Stimulated activated CD8-positive, alpha-beta memory T cell treated with anti-CD3 and anti-CD28 coated beads, Interleukin-4, amount 100 ng/mL, for 1 hour (primary cell): ENCODE data around the gene ITPK1.
"Not testable (repeated sequence)": the region's sequence is repeated elsewhere in the genome, so short reads cannot be mapped to it uniquely, and the experiment has no call there.

ENCODE experiments used
- DNase-seq, 2 donors: peaks; one replicate each; pipeline ENCODE4 v3.0.0-alpha.2; 2020; ENCODE audit warnings: low read depth in 2 of 2, low spot score in 1 of 2

The ITPK1 gene

DNA sequence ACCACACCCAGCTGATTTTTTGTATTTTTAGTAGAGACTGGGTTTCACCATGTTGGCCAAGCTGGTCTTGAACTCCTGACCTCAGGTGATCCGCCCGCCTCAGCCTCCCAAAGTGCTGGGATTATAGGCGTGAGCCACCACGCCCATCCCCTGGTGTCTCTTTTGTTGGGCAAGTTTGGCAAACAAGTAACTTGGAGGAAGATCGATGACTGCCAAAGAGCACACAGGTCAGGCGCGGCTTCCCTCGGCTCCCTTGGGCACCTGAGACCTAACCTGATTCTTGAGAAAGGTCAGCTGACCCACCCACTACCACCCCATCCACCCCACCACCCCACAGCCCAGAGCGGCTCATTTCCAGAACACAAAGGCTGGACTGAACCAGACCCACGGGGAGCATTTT, 9.9 kb downstream of the ITPK1 start:
- not testable (repeated sequence) for DNase-seq

- DNase-seq: no peak
Observed at GRCh38 chr14:93105362-93105761, 10.4 kb downstream of the ITPK1 start.

DNA sequence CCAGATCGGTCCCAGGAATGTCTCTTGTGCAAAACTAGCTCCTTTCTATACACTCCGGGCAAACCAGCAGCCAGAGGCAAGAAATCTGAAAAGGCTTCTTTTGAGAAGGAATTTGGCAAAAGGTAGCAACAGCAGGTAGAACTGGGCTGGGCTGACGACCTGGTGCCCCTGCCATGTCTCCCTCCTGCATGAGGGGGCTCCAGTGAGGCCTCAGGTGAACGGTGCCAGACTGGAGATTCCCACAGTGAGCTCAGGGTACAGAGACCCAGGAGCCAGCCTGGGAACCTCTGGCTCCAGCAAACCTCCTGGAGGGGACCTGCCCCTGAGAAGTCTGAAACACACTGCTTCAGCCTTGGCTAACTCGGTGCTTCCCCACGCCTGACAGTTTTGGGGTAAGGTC, 10.8 kb downstream of the ITPK1 start:
- DNase-seq: no peak

- peak; percentile 30 to 42 for DNase-seq
Observed at GRCh38 chr14:93103392-93104080, 12.2 kb downstream of the ITPK1 start.

- DNase-seq: no peak
Observed at GRCh38 chr14:93102141-93102540, 13.6 kb downstream of the ITPK1 start.

- no peak for DNase-seq
Observed at GRCh38 chr14:93101181-93101580, 14.5 kb downstream of the ITPK1 start.

- no peak for DNase-seq
Observed at GRCh38 chr14:93100570-93100969, 15.2 kb downstream of the ITPK1 start.

DNA sequence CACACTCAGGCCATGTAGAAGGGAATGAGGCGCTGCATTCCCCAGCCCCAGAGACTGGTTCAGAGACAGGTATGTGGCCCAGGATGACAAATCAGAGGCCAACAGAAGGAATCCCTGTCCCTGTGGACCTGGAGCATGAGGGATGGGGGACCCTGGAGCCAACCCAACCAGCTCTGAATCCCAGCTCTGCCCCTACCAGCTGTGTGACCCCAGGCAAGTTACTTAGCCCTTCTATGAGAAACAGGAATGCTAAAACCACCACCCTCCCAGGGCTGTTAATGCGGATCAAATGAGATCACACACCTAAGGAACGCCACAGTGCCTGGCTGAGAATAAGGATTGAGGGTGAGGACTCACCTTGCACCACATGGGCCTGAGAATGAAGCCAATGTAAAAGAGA, 15.6 kb downstream of the ITPK1 start:
- no peak for DNase-seq

- no peak for DNase-seq
Observed at GRCh38 chr14:93099643-93100042, 16.1 kb downstream of the ITPK1 start.

- DNase-seq: no peak
Observed at GRCh38 chr14:93099196-93099595, 16.5 kb downstream of the ITPK1 start.

DNA sequence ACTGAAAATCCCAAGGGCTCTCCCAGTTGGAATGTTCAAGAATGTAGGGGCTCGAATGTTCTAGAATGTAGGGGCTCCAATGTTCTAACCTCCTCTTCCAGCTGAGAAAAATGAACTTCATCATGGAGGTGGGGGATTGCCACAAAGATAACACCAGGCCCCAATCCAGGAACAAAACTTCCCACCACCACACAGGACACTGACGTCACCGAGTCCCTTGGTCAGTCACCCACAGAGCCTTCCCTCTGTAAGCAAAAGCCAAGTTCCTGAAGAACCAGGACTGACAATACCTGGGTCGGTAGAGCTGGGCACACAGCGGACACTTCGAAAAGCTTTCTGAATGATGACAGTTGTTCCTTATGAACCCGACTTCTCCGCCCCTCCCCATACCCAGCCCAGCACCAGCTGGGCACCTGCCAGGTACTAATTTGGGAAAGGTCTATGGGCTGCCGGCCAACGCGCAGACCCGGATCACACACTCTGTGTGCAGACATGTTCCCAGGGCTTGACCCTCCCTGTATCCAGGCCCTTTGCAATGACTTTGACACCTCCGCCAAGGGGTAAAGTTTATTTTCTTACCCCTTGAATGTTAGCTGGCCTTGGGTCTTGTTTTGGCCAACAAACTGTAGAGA, 18.9 kb downstream of the ITPK1 start:
- no peak for DNase-seq

DNA sequence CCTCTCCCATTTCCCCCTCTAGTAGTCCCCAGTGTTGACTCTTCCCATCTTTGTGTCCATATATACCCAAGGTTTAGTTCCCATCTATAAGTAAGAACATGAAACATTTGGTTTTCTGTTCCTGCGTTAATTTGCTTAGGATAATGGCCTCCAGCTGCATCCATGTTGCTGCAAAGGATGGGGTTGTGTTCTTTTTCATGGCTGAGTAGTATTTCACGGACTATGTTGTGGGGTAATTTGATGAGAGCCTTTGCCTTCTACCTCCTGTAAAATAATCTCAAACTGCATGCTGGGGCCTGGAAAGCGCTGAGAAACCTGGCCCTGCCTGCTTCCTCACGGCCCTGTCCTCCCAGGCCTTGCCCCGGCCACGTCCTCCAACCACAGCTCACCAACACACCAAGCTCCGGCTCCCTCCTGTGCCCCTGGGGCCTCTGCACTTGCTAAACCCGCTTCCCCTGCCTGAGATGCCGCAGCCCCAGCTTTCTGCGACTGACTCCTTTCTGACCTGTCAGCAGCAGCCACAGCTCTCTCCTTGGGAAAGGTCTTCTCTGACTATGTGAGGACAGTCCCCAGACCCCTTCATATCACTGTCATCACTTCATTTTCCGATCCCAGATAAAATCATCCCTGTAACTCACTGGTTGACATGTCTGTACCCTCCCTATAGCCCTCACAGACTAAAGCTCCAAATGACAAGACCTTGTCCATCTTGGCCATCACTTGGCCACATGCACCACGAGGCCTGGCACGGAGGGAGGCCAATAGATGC, 19.8 kb downstream of the ITPK1 start:
- no peak for DNase-seq

GRCh38 chr14:93094121-93094918, 21.4 kb downstream of the ITPK1 start:
- no peak for DNase-seq

DNA sequence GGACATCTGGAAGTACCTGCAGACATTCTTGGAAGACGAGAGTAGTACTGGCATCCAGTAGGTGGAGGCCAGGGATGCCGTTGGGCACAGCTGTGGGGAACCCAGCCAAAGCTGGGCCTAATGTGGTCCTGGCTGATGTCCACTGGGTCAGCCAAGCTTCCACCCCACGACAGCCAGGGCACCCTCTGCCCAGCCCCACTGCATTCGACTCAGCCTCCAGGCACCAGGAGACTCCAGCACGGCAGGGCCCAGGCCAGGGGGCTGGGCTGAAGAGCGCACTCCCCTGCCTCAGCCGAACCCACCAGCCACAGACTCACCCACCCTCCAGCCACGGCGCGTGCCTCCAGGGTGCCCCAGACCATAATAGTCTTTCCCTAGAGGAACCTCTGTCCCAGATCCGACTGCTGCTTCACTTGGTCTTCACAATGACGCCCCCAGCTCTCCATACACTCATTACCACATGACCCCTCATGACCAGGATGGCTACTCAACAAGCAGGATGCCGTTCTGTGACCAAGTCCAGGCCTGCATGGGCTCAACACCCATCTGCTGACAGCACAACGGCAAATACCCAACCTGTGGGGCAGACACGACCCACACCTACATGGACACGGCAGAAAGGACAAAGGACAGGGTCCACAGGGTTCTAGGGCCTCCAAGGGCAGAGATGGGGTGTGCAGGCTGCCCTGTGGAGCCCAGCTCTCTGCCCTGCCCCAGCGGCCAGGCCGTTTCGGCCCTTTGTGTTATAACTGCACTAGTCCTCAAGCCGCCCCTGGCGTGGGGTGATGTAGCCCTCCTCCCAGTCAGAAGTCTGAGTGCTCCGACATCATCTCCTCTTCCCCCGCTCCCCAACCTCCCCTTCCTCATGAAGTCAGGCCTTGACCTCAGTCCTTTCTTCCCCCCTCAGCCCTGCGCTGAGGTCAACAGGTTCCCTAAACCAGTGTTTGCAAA, 22.8 kb downstream of the ITPK1 start:
- DNase-seq: no peak

DNA sequence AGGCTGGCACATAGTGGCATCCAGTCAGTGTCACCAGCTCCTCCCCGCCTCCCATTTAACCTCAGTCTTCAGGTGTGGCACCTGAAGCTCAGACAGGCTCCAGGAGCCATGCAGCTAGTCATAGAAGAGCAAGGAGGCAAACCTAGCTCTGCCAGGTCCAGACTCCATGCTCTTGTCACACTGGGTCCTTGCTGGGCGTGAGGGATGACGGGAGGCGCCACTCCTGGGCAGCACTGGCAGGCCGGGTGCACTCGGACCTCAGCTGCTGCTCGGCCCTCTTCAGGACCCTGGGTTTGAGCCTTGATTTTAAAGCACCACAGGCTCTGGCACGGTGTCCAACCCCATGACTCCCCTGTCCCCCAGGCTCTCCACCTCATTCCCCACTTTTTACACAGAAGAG, 24.1 kb downstream of the ITPK1 start:
- DNase-seq: no peak

- DNase-seq: no peak
Observed at GRCh38 chr14:93090826-93091555, 24.7 kb downstream of the ITPK1 start.

- DNase-seq: no peak
Observed at GRCh38 chr14:93089521-93090269, 26.0 kb downstream of the ITPK1 start.

GRCh38 chr14:93086441-93087055, 29.2 kb downstream of the ITPK1 start:
- no peak for DNase-seq

- no peak for DNase-seq
Observed at GRCh38 chr14:93085911-93086310, 29.8 kb downstream of the ITPK1 start.
